Uterus (tissue), 2 donors: ENCODE measurements around the gene PCGF1.

ENCODE experiments used
- CTCF ChIP-seq, 4 experiments: fragments of 200-600 bp in 2 of 4; fragments of 450-650 bp in 2 of 4; sonication (generic) in 2 of 4; IDR thresholded peaks; one replicate each; pipeline ENCODE4 v1.5.1; 2016 to 2019; ENCODE audit warnings: antibody characterized with exemption in 4 of 4, mild to moderate bottlenecking in 2 of 4, moderate library complexity in 1 of 4
- POLR2A ChIP-seq, 2 donors: fragments of 450-650 bp; IDR thresholded peaks; one replicate each; pipeline ENCODE4 v1.6.1; 2016; ENCODE audit warnings: antibody characterized with exemption in 2 of 2, mild to moderate bottlenecking in 1 of 2, moderate library complexity in 1 of 2

- TF ChIP-seq CTCF (IDR thresholded peaks at IDR 0.05) (no peak), POLR2A (IDR thresholded peaks at IDR 0.05) (peak in 1 of 2 donors; percentile 29)
These were observed 4.6 kb downstream of the PCGF1 start for GRCh38 chr2:74502720-74503505.
